NT2/D1 (cell line): ENCODE results near the gene DPPA2.

Experiments
- SUZ12 ChIP-seq: IDR thresholded peaks from 2 replicates; pipeline ENCODE4 v1.6.1; 2011; ENCODE audit not compliant: insufficient read length, insufficient read depth; ENCODE audit errors: extremely low read depth
- YY1 ChIP-seq: IDR thresholded peaks from 2 replicates; pipeline ENCODE4 v1.6.1; 2011; ENCODE audit not compliant: insufficient read length, insufficient read depth

- no peak for TF ChIP-seq SUZ12
- no peak for TF ChIP-seq YY1
These were observed 48.1 kb downstream of the DPPA2 start for GRCh38 chr3:109268181-109268580.
